Stimulated activated naive CD8-positive, alpha-beta T cell treated with anti-CD3 and anti-CD28 coated beads, Interleukin-15, Interleukin-2, amounts not matched to agents 100 ng/mL and 50 ng/mL, for 24 hours (primary cell): ENCODE results near the gene KCNK13.
"Not testable (repeated sequence)": the region's sequence is repeated elsewhere in the genome, so short reads cannot be mapped to it uniquely, and the experiment has no call there.

Experiments
- H3K27ac Mint-ChIP-seq: one replicate; pipeline ENCODE4 v1.8.0; 2021; ENCODE audit warnings: mild to moderate bottlenecking, mixed read lengths
- H3K27me3 Mint-ChIP-seq: one replicate; pipeline ENCODE4 v1.8.0; 2021; ENCODE audit warnings: mixed read lengths
- H3K36me3 Mint-ChIP-seq: one replicate; pipeline ENCODE4 v1.8.0; 2021; ENCODE audit warnings: low read depth, mixed read lengths
- H3K4me1 Mint-ChIP-seq: one replicate; pipeline ENCODE4 v1.8.0; 2021; ENCODE audit warnings: low read depth, mixed read lengths
- H3K4me3 Mint-ChIP-seq: one replicate; pipeline ENCODE4 v1.8.0; 2021; ENCODE audit warnings: mild to moderate bottlenecking, mixed read lengths
- H3K9me3 Mint-ChIP-seq: one replicate; pipeline ENCODE4 v1.8.0; 2021; ENCODE audit warnings: mixed read lengths

The KCNK13 gene

GRCh38 chr14:90184094-90184493, 122.3 kb downstream of the KCNK13 start:
- no peaks in the 10 kb centered on the region for H3K36me3 Mint-ChIP-seq
- no peak overlapping the region for H3K4me3 Mint-ChIP-seq
- no peak overlapping the region for H3K27ac Mint-ChIP-seq
- H3K27me3 Mint-ChIP-seq: peaks cover 10% of the 10 kb centered on the region
- no peaks in the 10 kb centered on the region for H3K4me1 Mint-ChIP-seq
- no peaks in the 10 kb centered on the region for H3K9me3 Mint-ChIP-seq

DNA sequence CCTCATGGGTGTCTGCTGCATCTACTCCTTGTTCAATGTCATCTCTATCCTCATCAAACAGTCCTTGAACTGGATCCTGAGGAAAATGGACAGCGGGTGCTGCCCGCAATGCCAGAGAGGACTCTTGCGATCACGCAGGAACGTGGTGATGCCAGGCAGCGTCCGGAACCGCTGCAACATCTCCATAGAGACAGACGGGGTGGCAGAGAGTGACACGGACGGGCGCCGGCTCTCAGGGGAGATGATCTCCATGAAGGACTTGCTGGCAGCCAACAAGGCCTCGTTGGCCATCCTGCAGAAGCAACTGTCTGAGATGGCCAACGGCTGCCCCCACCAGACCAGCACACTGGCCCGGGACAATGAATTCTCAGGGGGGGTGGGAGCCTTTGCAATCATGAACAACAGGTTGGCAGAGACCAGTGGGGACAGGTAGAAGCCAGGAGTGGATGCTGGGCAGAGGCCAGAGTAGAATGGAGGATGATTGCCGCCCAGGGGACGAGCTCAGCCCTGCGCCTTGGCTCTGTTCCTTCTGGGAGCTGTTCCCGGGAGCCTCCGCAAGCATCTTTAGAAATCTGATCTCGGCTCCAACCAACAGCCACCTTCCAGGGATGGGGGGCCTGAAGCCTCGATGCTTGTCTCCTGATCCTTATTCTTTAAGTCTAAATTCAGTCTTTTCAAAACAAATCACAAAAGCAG, 122.9 kb downstream of the KCNK13 start:
- no peaks in the 10 kb centered on the region for H3K9me3 Mint-ChIP-seq
- H3K4me1 Mint-ChIP-seq: no peaks in the 10 kb centered on the region
- no peaks in the 10 kb centered on the region for H3K36me3 Mint-ChIP-seq
- H3K4me3 Mint-ChIP-seq: no peak overlapping the region
- peaks cover 10% of the 10 kb centered on the region for H3K27me3 Mint-ChIP-seq
- no peak overlapping the region for H3K27ac Mint-ChIP-seq

DNA sequence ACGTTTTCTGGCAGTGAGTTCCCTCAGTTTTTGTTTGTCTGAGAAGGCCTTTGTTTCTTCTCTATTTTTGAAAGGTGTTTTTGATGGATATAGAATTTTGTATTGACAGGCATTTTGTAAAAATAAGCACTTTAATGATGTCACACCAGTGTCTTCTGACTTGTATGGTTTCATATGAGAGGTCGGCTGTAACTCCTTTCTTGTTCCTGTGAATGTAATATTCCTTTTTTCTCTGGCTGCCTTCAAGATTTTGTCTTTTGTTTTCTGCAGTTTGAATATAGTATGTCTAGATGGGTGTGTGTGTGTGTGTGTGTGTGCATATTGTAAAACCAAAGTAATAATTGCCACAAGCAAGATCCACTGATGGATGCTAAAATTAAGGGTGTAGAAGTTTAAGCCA, 126.8 kb downstream of the KCNK13 start:
- H3K4me3 Mint-ChIP-seq: no peak overlapping the region
- no peaks in the 10 kb centered on the region for H3K9me3 Mint-ChIP-seq
- H3K27me3 Mint-ChIP-seq: peaks cover 11% of the 10 kb centered on the region
- no peaks in the 10 kb centered on the region for H3K36me3 Mint-ChIP-seq
- no peaks in the 10 kb centered on the region for H3K4me1 Mint-ChIP-seq
- H3K27ac Mint-ChIP-seq: no peak overlapping the region

DNA sequence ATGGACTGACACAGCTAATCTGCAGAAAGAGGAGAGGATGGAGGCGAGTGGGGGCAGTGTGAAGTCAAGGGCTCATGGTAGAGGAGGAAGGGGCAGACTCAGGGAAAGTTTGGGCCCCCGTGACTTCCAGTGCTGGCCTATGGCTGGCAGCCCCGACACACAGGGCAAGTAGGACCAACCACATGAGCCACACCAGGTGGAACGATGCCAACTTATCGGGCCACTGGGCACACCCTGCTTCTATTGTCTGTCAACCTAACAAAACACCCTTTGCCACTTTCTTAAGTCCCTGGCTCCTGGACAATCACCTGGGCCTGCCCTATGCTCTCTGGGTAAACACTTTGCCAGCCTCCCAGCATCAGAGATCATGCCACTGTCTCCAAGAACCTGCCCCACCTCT, 129.4 kb downstream of the KCNK13 start:
- H3K4me3 Mint-ChIP-seq: no peak overlapping the region
- no peaks in the 10 kb centered on the region for H3K36me3 Mint-ChIP-seq
- peaks cover 5% of the 10 kb centered on the region for H3K27me3 Mint-ChIP-seq
- H3K27ac Mint-ChIP-seq: no peak overlapping the region
- no peaks in the 10 kb centered on the region for H3K4me1 Mint-ChIP-seq
- no peaks in the 10 kb centered on the region for H3K9me3 Mint-ChIP-seq

DNA sequence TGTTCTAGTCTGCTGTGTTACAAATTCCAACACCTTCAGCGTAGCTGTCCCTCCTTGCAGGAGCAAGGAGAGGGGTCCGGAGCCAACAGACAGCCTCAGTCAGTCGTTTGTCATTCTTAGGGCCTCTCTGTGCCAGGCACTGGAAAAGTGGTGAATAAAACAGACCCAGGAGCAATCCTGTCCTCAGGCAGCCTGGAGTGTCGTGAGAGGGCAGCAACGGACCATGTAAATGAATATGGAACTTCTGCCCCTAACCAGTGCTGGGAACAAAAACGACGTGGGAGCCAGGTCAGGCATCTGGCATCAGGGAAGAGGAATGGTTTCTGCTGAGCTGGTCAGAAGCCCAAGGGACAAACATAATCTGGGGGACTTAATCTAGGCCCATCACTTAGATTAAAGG, 129.8 kb downstream of the KCNK13 start:
- Mint-ChIP-seq H3K36me3 (no peaks in the 10 kb centered on the region), H3K4me1 (no peaks in the 10 kb centered on the region), H3K27ac (no peak overlapping the region), H3K9me3 (no peaks in the 10 kb centered on the region), H3K4me3 (no peak overlapping the region), H3K27me3 (peaks cover 5% of the 10 kb centered on the region)

DNA sequence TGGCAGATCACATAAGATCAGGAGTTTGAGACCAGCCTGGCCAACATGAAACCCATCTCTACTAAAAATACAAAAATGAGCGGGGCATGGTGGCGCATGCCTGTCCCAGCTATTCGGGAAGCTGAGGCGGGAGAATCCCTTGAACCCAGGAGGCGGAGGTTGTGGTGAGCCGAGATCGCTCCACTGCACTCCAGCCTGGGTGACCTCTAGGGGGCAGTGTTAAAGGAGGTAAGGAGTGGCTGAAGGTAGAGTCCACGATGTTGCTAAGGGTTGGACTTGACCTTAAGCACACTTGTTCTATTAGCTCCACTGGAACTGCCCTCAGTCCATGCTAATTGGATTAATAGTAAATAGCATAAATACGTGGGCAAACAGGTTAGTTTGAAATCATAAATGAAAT, 132.1 kb downstream of the KCNK13 start:
- H3K4me1 Mint-ChIP-seq: no peaks in the 10 kb centered on the region
- no peak overlapping the region for H3K4me3 Mint-ChIP-seq
- H3K27ac Mint-ChIP-seq: no peak overlapping the region
- no peaks in the 10 kb centered on the region for H3K9me3 Mint-ChIP-seq
- no peaks in the 10 kb centered on the region for H3K36me3 Mint-ChIP-seq
- peaks cover 8% of the 10 kb centered on the region for H3K27me3 Mint-ChIP-seq

DNA sequence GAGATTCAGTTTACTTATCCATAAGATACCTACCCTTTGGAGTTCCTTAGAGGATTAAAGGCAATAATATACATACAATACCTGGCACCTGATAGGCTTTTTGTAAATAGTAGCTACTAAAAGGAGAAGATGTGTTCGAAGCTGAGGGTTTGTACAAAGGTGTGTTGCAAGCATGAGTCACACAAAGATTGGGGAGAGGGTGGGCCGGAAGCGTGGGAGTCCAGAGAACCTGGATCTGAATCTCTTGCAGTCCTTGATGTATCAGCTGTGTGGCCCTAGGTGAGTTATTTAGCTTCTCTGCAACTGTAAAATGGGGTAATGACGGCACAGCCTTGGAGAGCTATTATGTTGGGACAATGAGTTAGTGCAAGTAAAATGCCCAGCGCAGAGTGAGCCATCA, 132.9 kb downstream of the KCNK13 start:
- H3K9me3 Mint-ChIP-seq: no peaks in the 10 kb centered on the region
- no peak overlapping the region for H3K4me3 Mint-ChIP-seq
- H3K36me3 Mint-ChIP-seq: no peaks in the 10 kb centered on the region
- peaks cover 8% of the 10 kb centered on the region for H3K27me3 Mint-ChIP-seq
- H3K4me1 Mint-ChIP-seq: no peaks in the 10 kb centered on the region
- no peak overlapping the region for H3K27ac Mint-ChIP-seq

DNA sequence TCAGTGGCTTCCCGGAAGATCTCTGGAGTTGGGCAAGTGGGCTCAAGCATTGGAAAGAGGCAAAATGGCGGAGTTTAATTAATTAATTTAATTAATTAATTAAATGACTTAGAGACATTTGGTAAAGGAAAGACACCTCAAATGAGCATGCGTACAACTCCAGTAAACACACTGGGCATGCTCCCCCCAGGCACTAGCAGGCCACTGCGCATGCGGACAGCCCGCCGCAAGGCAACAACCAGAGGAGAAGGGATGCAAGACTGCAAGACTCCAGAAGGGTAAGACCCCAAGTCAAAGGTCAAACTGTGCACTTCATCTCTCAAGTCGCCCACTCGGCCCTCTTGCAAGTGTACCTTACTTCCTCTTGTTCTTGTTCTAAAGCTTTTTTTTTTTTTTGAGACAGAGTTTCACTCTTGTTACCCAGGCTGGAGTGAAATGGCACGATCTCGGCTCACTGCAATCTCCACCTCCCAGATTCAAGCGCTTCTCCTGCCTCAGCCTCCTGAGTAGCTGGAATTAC, 136.8 kb downstream of the KCNK13 start:
- H3K9me3 Mint-ChIP-seq: peaks cover 3% of the 10 kb centered on the region
- no peak overlapping the region for H3K27ac Mint-ChIP-seq
- H3K4me1 Mint-ChIP-seq: no peaks in the 10 kb centered on the region
- no peaks in the 10 kb centered on the region for H3K36me3 Mint-ChIP-seq
- no peak overlapping the region for H3K4me3 Mint-ChIP-seq
- H3K27me3 Mint-ChIP-seq: peaks cover 14% of the 10 kb centered on the region

DNA sequence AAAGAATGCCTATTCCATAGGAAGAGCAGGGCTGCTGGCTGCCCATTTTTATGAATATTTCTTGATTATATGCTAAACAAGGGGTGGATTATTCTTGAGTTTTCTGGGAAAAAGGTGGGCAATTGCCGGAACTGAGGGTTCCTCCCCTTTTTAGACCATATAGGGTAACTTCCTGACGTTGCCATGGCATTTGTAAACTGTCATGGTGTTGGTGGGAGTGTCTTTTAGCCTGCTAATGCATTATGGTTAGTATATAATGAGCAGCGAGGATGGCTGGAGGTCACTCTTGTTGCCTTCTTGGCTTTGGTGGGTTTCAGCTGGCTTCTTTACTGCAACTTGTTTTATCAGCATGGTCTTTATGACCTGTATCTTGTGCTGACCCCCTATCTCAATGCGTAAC, 138.8 kb downstream of the KCNK13 start:
- H3K36me3 Mint-ChIP-seq, H3K4me1 Mint-ChIP-seq, H3K4me3 Mint-ChIP-seq, H3K27ac Mint-ChIP-seq, H3K9me3 Mint-ChIP-seq: not testable (repeated sequence)
- peaks cover 15% of the 10 kb centered on the region for H3K27me3 Mint-ChIP-seq

DNA sequence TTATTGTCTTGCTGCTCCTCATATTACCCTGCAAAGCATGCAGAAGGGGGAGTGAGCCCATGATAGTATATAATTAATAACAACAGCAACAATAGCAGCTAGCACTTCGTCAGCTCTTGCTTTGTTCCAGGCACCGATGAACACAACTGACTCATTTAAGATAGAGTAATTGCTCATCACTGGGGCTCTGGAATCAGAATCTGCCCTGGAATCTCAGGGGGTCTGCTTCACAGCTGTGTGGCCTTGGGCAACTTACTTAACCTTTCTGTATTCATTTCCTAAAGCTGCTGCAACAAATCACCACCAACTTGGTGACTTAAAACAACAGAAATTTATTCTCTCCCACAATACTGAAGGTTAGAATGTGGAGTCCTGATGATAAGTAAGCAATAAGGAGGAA, 139.6 kb downstream of the KCNK13 start:
- H3K36me3 Mint-ChIP-seq: no peaks in the 10 kb centered on the region
- H3K4me1 Mint-ChIP-seq: no peaks in the 10 kb centered on the region
- H3K27ac Mint-ChIP-seq: no peak overlapping the region
- H3K4me3 Mint-ChIP-seq: no peak overlapping the region
- H3K9me3 Mint-ChIP-seq: peaks cover 5% of the 10 kb centered on the region
- H3K27me3 Mint-ChIP-seq: peaks cover 22% of the 10 kb centered on the region

DNA sequence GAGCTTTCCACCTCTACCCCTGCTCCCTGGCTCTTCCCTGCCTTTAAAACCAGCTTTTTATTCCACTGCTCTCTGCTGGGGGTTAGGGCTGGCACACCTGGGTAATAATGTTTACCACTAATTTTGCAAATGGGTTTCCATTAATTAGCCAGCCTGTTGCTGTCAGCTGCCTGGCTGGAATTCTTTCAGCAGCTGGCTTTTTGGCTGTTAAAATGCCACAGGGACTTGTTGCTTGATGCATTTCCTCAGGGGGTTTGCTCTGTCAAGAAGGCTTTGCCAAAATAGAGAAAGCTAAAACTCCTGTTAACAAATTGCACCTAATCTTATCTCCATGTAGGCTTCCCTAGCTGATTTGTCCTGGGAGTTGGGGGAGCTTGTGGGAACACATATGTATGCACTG, 142.7 kb downstream of the KCNK13 start:
- H3K27ac Mint-ChIP-seq: no peak overlapping the region
- peaks cover 5% of the 10 kb centered on the region for H3K9me3 Mint-ChIP-seq
- H3K36me3 Mint-ChIP-seq: no peaks in the 10 kb centered on the region
- no peak overlapping the region for H3K4me3 Mint-ChIP-seq
- H3K4me1 Mint-ChIP-seq: no peaks in the 10 kb centered on the region
- H3K27me3 Mint-ChIP-seq: peaks cover 20% of the 10 kb centered on the region

GRCh38 chr14:90213099-90213748, 151.4 kb downstream of the KCNK13 start:
- H3K27ac Mint-ChIP-seq: no peak overlapping the region
- no peaks in the 10 kb centered on the region for H3K4me1 Mint-ChIP-seq
- H3K36me3 Mint-ChIP-seq: no peaks in the 10 kb centered on the region
- H3K9me3 Mint-ChIP-seq: peaks cover 3% of the 10 kb centered on the region
- peaks cover 19% of the 10 kb centered on the region for H3K27me3 Mint-ChIP-seq
- H3K4me3 Mint-ChIP-seq: no peak overlapping the region

DNA sequence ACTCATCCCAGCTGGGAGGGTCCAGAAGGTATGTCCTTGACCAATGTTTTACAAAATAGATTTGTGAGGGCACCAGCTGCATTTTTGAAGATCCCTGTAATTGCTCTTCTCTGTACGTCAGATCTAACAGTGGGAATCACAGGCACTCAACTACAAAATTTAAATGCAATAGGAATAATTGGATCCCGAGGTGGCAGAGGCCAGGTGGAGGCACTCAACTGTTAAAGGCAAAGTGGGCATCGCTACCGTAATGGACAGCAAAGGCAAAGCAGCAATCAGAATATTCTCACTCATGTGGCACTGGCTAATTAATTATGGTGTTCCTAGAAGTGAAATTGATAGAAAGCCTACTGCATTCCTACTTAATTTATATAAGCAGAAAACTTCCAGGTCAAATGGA, 166.7 kb downstream of the KCNK13 start:
- Mint-ChIP-seq H3K4me1 (no peaks in the 10 kb centered on the region), H3K4me3 (no peak overlapping the region), H3K27me3 (peaks cover 13% of the 10 kb centered on the region), H3K36me3 (no peaks in the 10 kb centered on the region), H3K27ac (no peak overlapping the region), H3K9me3 (peaks cover 2% of the 10 kb centered on the region)

- H3K27ac Mint-ChIP-seq, H3K36me3 Mint-ChIP-seq, H3K4me3 Mint-ChIP-seq, H3K4me1 Mint-ChIP-seq, H3K9me3 Mint-ChIP-seq: not testable (repeated sequence)
- H3K27me3 Mint-ChIP-seq: peaks cover 14% of the 10 kb centered on the region
These were observed 168.1 kb downstream of the KCNK13 start for GRCh38 chr14:90229942-90230341.
